Measurements from ENCODE around the gene NSRP1.
A peak's percentile ranks its signal among the peaks of the same experiment; 100 is the strongest.

NSRP1 gene

GRCh38 chr17:30230596-30231125, 114.0 kb downstream of the NSRP1 start:
- Mint-ChIP-seq H3K9me3 (no peaks in the 10 kb centered on the region), H3K36me3 (ENCODE audit: insufficient read depth) (no peaks in the 10 kb centered on the region), H3K4me3 (no peak overlapping the region), H3K27ac (ENCODE audit: low read depth) (no peak overlapping the region), H3K4me1 (no peaks in the 10 kb centered on the region), H3K27me3 (peaks cover 69% of the 10 kb centered on the region)
- DNase-seq (ENCODE audit: low spot score in 2 of 2) = no peak
- ATAC-seq (replicated peaks; ENCODE audit: extremely low read depth, poor library complexity, severe bottlenecking) = no peak

DNA sequence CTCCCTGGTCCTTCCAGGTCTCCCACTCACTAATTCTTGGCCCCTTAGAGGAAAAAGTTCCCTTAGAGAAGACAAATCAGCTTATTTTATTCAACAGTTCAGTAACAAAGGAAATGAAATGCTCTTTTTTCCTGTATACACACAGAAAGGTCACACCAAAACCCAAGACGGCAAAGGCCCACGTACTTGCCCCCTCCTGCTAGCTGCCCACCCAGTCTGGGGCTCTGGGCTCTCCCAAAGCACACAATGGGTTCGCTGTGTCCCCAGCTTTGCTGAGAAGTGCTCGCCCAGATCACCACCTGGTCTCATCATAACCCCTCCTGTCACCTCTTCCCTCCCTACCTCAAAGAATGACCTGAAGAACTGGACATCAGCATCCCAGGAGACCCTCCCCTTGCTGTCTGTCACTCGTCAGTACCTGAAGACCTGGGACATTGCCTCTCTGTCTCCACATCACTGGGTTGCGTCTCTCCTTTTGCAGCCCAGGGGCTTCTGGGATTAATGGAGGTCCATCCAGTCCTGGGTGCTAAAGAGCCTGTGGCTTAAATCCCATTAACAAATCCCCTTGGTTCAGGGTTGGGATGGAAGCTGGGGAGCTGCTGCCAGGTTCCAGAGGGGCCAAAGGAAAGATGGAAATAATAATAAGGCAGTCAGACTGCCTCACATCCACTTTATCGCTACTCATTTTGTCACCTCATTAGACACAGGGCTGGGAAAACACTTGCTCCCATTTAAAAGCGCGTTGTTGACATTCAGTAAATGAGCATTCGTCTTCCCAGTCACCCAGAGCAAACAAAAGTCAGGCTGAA, 115.6 kb downstream of the NSRP1 start:
- ATAC-seq (replicated peaks; ENCODE audit: extremely low read depth, poor library complexity, severe bottlenecking) (no peak), DNase-seq (ENCODE audit: low spot score in 2 of 2) (no peak)
- H3K27me3 Mint-ChIP-seq = peaks cover 85% of the 10 kb centered on the region
- H3K4me1 Mint-ChIP-seq = peaks cover 6% of the 10 kb centered on the region
- H3K4me3 Mint-ChIP-seq = no peak overlapping the region
- H3K27ac Mint-ChIP-seq (ENCODE audit: low read depth) = no peak overlapping the region
- no peaks in the 10 kb centered on the region for H3K9me3 Mint-ChIP-seq
- H3K36me3 Mint-ChIP-seq (ENCODE audit: insufficient read depth) = no peaks in the 10 kb centered on the region

DNA sequence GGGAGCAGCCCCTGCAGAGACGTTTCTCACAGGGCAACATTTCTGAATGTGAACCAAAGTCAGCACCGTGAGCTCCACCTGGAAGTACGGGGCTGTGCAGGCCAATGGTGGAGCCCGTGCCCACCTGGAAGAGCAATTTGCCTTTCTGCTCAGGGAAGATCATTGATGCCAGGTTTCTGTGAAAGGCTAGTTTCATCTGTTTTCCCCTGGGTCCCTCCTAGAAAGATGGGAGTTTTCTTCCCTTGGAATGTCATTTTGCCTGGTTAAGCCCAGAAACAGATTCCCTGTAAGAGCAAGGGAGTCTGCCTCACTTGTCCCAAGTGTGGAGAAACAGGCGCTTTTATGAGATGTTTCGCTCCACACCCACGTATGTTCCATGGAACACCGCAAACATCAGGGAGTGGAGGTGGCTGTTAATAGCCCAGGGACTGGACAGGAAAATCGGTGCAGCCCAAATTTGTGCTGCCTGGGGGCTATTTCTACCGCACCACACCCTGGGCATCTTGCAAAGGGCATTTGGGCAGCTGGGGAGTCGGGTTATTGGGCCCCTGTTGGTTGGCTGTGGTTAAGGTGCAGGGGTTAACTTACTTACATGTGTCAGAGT, 116.3 kb downstream of the NSRP1 start:
- ATAC-seq (replicated peaks; ENCODE audit: extremely low read depth, poor library complexity, severe bottlenecking) (no peak), DNase-seq (ENCODE audit: low spot score in 2 of 2) (no peak)
- no peaks in the 10 kb centered on the region for H3K36me3 Mint-ChIP-seq (ENCODE audit: insufficient read depth)
- no peak overlapping the region for H3K4me3 Mint-ChIP-seq
- H3K27ac Mint-ChIP-seq (ENCODE audit: low read depth) = no peak overlapping the region
- peaks cover 92% of the 10 kb centered on the region for H3K27me3 Mint-ChIP-seq
- H3K4me1 Mint-ChIP-seq = peaks cover 6% of the 10 kb centered on the region
- no peaks in the 10 kb centered on the region for H3K9me3 Mint-ChIP-seq

- Mint-ChIP-seq H3K27me3 (peaks cover 94% of the 10 kb centered on the region), H3K9me3 (no peaks in the 10 kb centered on the region), H3K36me3 (ENCODE audit: insufficient read depth) (no peaks in the 10 kb centered on the region), H3K4me1 (peaks cover 6% of the 10 kb centered on the region), H3K27ac (ENCODE audit: low read depth) (no peak overlapping the region), H3K4me3 (no peak overlapping the region)
- DNase-seq (ENCODE audit: low spot score in 2 of 2) = no peak
- no peak for ATAC-seq (replicated peaks; ENCODE audit: extremely low read depth, poor library complexity, severe bottlenecking)
Observed at GRCh38 chr17:30234296-30234695, 117.7 kb downstream of the NSRP1 start.

- ATAC-seq (replicated peaks; ENCODE audit: extremely low read depth, poor library complexity, severe bottlenecking) (no peak), DNase-seq (ENCODE audit: low spot score in 2 of 2) (no peak)
- H3K4me1 Mint-ChIP-seq = peaks cover 6% of the 10 kb centered on the region
- no peaks in the 10 kb centered on the region for H3K9me3 Mint-ChIP-seq
- H3K4me3 Mint-ChIP-seq = peak overlapping the region; percentile 70
- no peak overlapping the region for H3K27ac Mint-ChIP-seq (ENCODE audit: low read depth)
- peaks cover 87% of the 10 kb centered on the region for H3K27me3 Mint-ChIP-seq
- no peaks in the 10 kb centered on the region for H3K36me3 Mint-ChIP-seq (ENCODE audit: insufficient read depth)
Observed at GRCh38 chr17:30234964-30235363, 118.3 kb downstream of the NSRP1 start.

GRCh38 chr17:30235386-30236296, 119.0 kb downstream of the NSRP1 start, which contains the start of gene SLC6A4:
TSS of gene SLC6A4 (minus strand) at chr17:30235697. CDS start at chr17:30221958, 13,739 bp downstream.
- H3K9me3 Mint-ChIP-seq = no peaks in the 10 kb centered on the region
- peaks cover 6% of the 10 kb centered on the region for H3K4me1 Mint-ChIP-seq
- peaks cover 81% of the 10 kb centered on the region for H3K27me3 Mint-ChIP-seq
- DNase-seq (ENCODE audit: low spot score in 2 of 2) (no peak), ATAC-seq (replicated peaks; ENCODE audit: extremely low read depth, poor library complexity, severe bottlenecking) (no peak)
- H3K36me3 Mint-ChIP-seq (ENCODE audit: insufficient read depth) = no peaks in the 10 kb centered on the region
- peak within 1 kb of the TSS; percentile 70 for H3K4me3 Mint-ChIP-seq
- no peak within 1 kb of the TSS for H3K27ac Mint-ChIP-seq (ENCODE audit: low read depth)

Data from central memory CD8-positive, alpha-beta T cell (primary cell).